ENCODE results near the gene SDCBP2.

DNA sequence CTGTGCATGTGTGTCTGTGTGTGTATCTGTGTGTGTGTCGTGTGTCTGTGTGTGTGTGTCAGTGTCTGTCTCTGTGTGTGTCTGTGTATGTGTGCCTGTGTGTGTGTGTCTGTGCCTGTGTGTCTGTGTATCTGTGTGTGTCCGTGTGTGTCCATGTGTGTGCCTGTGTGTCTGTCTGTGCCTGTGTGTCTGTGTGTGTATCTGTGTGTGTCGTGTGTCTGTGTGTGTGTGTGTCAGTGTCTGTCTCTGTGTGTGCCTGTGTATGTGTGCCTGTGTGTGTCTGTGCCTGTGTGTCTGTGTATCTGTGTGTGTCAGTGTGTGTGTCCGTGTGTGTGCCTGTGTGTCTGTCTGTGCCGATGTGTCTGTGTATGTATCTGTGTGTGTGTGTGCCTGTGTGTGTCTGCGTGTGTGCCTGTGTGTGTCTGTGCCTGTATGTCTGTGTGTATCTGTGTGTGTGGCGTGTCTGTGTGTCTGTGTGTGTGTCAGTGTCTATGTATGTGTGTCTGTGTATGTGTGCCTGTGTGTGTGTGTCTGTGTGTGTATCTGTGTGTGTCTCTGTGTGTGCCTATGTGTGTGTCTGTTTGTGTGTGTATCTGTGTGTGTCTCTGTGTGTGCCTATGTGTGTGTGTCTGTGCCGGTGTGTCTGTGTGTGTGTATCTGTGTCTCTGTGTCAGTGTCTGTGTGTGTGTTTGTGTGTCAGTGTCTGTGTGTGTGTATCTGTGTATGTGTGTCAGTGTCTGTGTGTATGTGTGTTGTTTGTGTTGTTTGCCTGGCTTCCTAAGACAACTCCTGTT is 51.2 kb downstream of the SDCBP2 start:
- TF ChIP-seq POLR2AphosphoS5 (IDR thresholded peaks at IDR 0.05; ENCODE audit: low read depth, low read length) (no peak), POLR2A (IDR thresholded peaks at IDR 0.05; ENCODE audit: low read depth, low read length) (no peak)
